ENCODE data around the gene MSX1.

DNA sequence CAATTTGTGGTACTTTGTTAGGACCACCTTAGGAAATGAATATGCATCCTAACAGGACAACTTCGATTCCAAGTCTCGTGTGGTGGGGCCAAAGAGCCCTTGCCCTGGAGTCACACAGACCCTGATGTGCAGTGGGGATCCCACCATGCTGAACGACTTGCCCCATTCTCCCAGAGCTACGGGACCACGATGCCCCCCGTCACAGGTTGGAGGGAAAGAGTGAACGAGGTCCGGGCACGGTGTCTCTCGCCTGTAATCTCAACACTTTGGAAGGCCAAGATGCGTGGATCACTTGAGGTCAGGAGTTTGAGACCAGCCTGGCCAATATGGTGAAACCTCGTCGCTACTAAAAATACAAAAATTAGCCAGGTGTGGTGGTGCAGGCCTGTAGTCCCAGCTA, 14.4 kb upstream of the MSX1 start:
- TF ChIP-seq, protein P1, sequence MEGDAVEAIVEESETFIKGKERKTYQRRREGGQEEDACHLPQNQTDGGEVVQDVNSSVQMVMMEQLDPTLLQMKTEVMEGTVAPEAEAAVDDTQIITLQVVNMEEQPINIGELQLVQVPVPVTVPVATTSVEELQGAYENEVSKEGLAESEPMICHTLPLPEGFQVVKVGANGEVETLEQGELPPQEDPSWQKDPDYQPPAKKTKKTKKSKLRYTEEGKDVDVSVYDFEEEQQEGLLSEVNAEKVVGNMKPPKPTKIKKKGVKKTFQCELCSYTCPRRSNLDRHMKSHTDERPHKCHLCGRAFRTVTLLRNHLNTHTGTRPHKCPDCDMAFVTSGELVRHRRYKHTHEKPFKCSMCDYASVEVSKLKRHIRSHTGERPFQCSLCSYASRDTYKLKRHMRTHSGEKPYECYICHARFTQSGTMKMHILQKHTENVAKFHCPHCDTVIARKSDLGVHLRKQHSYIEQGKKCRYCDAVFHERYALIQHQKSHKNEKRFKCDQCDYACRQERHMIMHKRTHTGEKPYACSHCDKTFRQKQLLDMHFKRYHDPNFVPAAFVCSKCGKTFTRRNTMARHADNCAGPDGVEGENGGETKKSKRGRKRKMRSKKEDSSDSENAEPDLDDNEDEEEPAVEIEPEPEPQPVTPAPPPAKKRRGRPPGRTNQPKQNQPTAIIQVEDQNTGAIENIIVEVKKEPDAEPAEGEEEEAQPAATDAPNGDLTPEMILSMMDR (IDR thresholded peaks at IDR 0.05): no peak
- TF ChIP-seq POLR2A (IDR thresholded peaks at IDR 0.05): no peak

Measured in heart left ventricle (tissue), 13 donors.